ENCODE measurements around the gene OGFR.

The OGFR gene

GRCh38 chr20:62812907-62813200, 8.2 kb downstream of the OGFR start:
- DNase-seq (ENCODE audit: low read depth, low spot score): no peak
- in situ Hi-C loops (cut with HindIII; ENCODE audit: low sequenced_read_pairs): no loop called here
- TF ChIP-seq CTCF (IDR thresholded peaks at IDR 0.05; ENCODE audit: low read depth, low read length): no peak
- no peak overlapping the region for H3K4me3 ChIP-seq (ENCODE audit: low read depth, low read length)

GRCh38 chr20:62813588-62813987, 9.0 kb downstream of the OGFR start:
- TF ChIP-seq CTCF (IDR thresholded peaks at IDR 0.05; ENCODE audit: low read depth, low read length): no peak
- H3K4me3 ChIP-seq (ENCODE audit: low read depth, low read length): no peak overlapping the region
- no peak for DNase-seq (ENCODE audit: low read depth, low spot score)
- in situ Hi-C loops (cut with HindIII; ENCODE audit: low sequenced_read_pairs): no loop called here

- no peak for DNase-seq (ENCODE audit: low read depth, low spot score)
- in situ Hi-C loops (cut with HindIII; ENCODE audit: low sequenced_read_pairs): no loop called here
- no peak overlapping the region for H3K4me3 ChIP-seq (ENCODE audit: low read depth, low read length)
- no peak for TF ChIP-seq CTCF (IDR thresholded peaks at IDR 0.05; ENCODE audit: low read depth, low read length)
These were observed 9.5 kb downstream of the OGFR start for GRCh38 chr20:62814060-62814708.

GRCh38 chr20:62814709-62815065, 10.1 kb downstream of the OGFR start:
- in situ Hi-C loops (cut with HindIII; ENCODE audit: low sequenced_read_pairs): no loop called here
- H3K4me3 ChIP-seq (ENCODE audit: low read depth, low read length): no peak overlapping the region
- no peak for DNase-seq (ENCODE audit: low read depth, low spot score)
- no peak for TF ChIP-seq CTCF (IDR thresholded peaks at IDR 0.05; ENCODE audit: low read depth, low read length)

- TF ChIP-seq CTCF (IDR thresholded peaks at IDR 0.05; ENCODE audit: low read depth, low read length): no peak
- in situ Hi-C loops (cut with HindIII; ENCODE audit: low sequenced_read_pairs): no loop called here
- no peak for DNase-seq (ENCODE audit: low read depth, low spot score)
- H3K4me3 ChIP-seq (ENCODE audit: low read depth, low read length): no peak overlapping the region
These were observed 10.7 kb downstream of the OGFR start for GRCh38 chr20:62815066-62815991.

- no peak for DNase-seq (ENCODE audit: low read depth, low spot score)
These were observed 11.6 kb downstream of the OGFR start for GRCh38 chr20:62816031-62816883.

More at GRCh38 chr20:62816031-62816883, 11.6 kb downstream of the OGFR start:
- H3K4me3 ChIP-seq (ENCODE audit: low read depth, low read length): no peak overlapping the region
- in situ Hi-C loops (cut with HindIII; ENCODE audit: low sequenced_read_pairs): no loop called here
- TF ChIP-seq CTCF (IDR thresholded peaks at IDR 0.05; ENCODE audit: low read depth, low read length): no peak
